ENCODE measurements around the gene WDR11. TPM values are rescaled to one million over a fixed set of nuclear protein-coding genes. Genes with fewer than 3 reads are reported as not detected.

The WDR11 gene
- total and polyA plus RNA-seq, 9 of the 15 experiments (the other 6 are each of a cell fraction or from before 2014, with no cell fraction given) = 12.4 to 50.7 (median 23.6) TPM

GRCh38 chr10:120823266-120823665 lies 27.9 kb upstream of the WDR11 start:
- ChIA-PET CTCF (ENCODE audit: low intra/inter-chr PET ratio) (no interaction called here), POLR2A (no interaction called here)
- Histone ChIP-seq H3K4me3 (no peak overlapping the region), H3K9me3 (replicated peaks; ENCODE audit: control insufficient read depth, insufficient read depth, low read depth, low read length) (no peaks in the 10 kb centered on the region), H3K4me1 (replicated peaks in 1 of 2; ENCODE audit: control insufficient read depth in 2 of 2, insufficient read depth in 2 of 2, low read length in 2 of 2) (no peaks in the 10 kb centered on the region), H3K9ac (ENCODE audit: insufficient read depth in 1 of 2, low read depth in 2 of 2, low read length in 2 of 2) (no peak overlapping the region), H3K27me3 (ENCODE audit: control insufficient read depth in 2 of 2, insufficient read depth in 2 of 2, low read length in 2 of 2) (peaks cover 0 to 4% of the 10 kb centered on the region in 2 experiments; a peak in 2 of 5 replicates), H3K27ac (ENCODE audit: extremely low read depth, low read depth, low read length) (no peak overlapping the region), H3K79me2 (ENCODE audit: control insufficient read depth, insufficient read depth, low read length) (no peaks in the 10 kb centered on the region), H3K9me1 (ENCODE audit: control insufficient read depth, insufficient read depth, low read length) (no peaks in the 10 kb centered on the region), H4K20me1 (replicated peaks; ENCODE audit: control insufficient read depth, insufficient read depth, low read length) (no peaks in the 10 kb centered on the region), H3K36me3 (ENCODE audit: control insufficient read depth, insufficient read depth, low read length) (no peaks in the 10 kb centered on the region), H2AFZ (ENCODE audit: low read depth, low read length) (no peak overlapping the region), H3K4me2 (ENCODE audit: insufficient read depth, low read length) (no peak overlapping the region)
- intact Hi-C loops (cut with micrococcal nuclease) = no loop called here
- DNase-seq (ENCODE audit: extremely low read depth in 1 of 4, low spot score in 3 of 4) = no peak
- in situ Hi-C loops (cut with MboI) = no loop called here
- BruUV-seq (replicated peaks) = no TSS peak
- WGBS (ENCODE audit: insufficient coverage, low coverage, missing lambda C conversion rate) = 6% methylated on average over 2 of the region's 2 CpGs
- FAIRE-seq = no peak
- TF ChIP-seq, protein P1, sequence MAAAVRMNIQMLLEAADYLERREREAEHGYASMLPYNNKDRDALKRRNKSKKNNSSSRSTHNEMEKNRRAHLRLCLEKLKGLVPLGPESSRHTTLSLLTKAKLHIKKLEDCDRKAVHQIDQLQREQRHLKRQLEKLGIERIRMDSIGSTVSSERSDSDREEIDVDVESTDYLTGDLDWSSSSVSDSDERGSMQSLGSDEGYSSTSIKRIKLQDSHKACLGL (CRISPR knock-in tag; IDR thresholded peaks at IDR 0.05; ENCODE audit: borderline replicate concordance, poor library complexity, severe bottlenecking) = no peak
- TF ChIP-seq ZBTB26 (CRISPR knock-in tag; IDR thresholded peaks at IDR 0.05) (no peak), ZBTB7A (IDR thresholded peaks at IDR 0.05; ENCODE audit: borderline replicate concordance, control insufficient read depth, low read depth, low read length) (no peak), ARID3A (IDR thresholded peaks at IDR 0.05; ENCODE audit: borderline replicate concordance, low read depth, low read length) (no peak), MYNN (IDR thresholded peaks at IDR 0.05) (no peak), MYNN (CRISPR knock-in tag; IDR thresholded peaks at IDR 0.05) (no peak), BHLHE40 (IDR thresholded peaks at IDR 0.05; ENCODE audit: low read length) (no peak), KDM4B (IDR thresholded peaks at IDR 0.05; ENCODE audit: borderline replicate concordance in 2 of 2, low read depth in 1 of 2) (no peak), TEAD1 (CRISPR knock-in tag; IDR thresholded peaks at IDR 0.05) (no peak), NFXL1 (CRISPR knock-in tag; IDR thresholded peaks at IDR 0.05) (no peak), ZC3H11A (IDR thresholded peaks at IDR 0.05; ENCODE audit: low read depth, low read length) (no peak), PHTF2 (CRISPR knock-in tag; IDR thresholded peaks at IDR 0.05) (no peak)
- TF ChIP-seq, protein P2, sequence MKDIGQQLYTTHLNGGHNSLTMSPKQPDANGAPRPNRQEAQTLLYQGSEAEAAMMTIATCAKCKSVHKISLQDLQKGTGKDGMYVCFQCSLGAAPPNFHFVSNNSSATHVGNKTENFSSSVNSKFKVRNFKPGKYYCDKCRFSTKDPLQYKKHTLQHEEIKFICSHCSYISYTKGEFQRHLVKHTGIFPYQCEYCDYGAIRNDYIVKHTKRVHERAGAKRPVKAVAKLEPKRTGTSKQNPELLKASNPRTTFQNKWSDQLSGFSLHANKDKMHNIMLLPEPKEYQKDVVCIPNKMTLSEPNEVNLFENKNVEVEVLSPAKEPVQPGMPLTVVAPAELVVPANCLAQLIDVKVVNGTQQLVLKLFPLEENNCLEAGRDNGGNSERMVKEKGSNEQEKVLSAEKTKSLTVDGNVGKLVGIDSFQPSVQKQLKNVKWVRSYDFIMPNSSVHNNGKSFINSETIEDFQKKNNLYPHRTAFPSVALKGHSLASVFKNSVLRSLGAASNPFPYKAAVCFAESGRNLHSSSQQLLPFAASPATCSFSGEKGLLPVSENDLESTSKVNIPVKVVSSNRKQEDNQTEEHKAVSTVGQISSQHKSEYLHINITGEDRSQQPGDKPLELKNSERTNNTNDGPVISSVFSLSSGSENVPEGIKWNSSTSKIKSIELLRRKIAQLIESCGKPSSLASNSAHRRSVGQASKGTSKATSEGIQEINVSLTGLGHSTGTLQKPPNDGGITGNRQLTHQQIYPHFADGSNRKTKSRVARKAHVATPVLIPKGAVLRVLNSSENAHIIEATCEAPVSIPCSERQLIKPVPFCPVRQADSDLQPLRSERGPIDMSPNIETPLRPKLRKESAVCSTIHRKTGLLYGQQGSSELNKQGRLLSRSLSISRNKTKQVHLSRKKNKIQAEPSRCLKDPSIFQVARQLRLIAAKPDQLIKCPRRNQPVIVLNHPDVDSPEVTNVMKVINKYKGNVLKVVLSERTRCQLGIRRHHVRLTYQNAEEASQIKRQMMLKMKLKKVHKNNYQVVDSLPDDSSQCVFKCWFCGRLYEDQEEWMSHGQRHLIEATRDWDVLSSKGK (CRISPR knock-in tag; IDR thresholded peaks at IDR 0.05) = no peak
- TF ChIP-seq, protein P3, sequence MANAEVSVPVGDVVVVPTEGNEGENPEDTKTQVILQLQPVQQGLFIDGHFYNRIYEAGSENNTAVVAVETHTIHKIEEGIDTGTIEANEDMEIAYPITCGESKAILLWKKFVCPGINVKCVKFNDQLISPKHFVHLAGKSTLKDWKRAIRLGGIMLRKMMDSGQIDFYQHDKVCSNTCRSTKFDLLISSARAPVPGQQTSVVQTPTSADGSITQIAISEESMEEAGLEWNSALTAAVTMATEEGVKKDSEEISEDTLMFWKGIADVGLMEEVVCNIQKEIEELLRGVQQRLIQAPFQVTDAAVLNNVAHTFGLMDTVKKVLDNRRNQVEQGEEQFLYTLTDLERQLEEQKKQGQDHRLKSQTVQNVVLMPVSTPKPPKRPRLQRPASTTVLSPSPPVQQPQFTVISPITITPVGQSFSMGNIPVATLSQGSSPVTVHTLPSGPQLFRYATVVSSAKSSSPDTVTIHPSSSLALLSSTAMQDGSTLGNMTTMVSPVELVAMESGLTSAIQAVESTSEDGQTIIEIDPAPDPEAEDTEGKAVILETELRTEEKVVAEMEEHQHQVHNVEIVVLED (CRISPR knock-in tag; IDR thresholded peaks at IDR 0.05) = no peak
- no peak for ATAC-seq

Measured in K562 (cell line).